ENCODE results near the gene NEDD4L. TPM values are rescaled to one million over a fixed set of nuclear protein-coding genes. Genes with fewer than 3 reads are reported as not detected.
A peak's percentile ranks its signal among the peaks of the same experiment; 100 is the strongest.

NEDD4L gene
- total and polyA plus RNA-seq, 2 donors, result 15.1 to 56.9 TPM

DNA sequence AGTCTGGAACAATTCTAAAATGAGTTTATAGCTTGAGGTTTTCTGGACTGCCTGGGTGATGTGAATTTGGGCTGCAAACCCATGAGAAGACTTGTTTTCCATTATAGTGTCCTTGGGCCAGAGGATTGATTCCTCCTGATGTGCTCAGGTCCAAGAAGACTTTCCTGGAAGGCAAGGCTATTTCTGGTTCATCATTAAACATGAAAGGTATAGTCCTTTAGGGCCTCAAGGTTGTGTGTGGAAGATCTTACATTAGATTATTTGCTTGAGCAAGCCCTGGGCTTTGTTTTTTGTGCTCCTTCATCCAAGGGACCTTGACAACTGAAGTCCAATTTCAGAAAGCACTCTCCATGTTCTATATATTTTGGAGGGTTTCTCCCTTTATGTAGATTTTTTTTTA is 26.8 kb upstream of the NEDD4L start:
- Histone ChIP-seq H3K27ac (ENCODE audit: low read depth) (no peak overlapping the region), H3K36me3 (ENCODE audit: insufficient read depth) (no peaks in the 10 kb centered on the region), H3K4me1 (ENCODE audit: insufficient read depth) (no peaks in the 10 kb centered on the region), H3K4me3 (ENCODE audit: low read depth, low read length) (no peak overlapping the region)
- no peak for DNase-seq (ENCODE audit: extremely low spot score)

DNA sequence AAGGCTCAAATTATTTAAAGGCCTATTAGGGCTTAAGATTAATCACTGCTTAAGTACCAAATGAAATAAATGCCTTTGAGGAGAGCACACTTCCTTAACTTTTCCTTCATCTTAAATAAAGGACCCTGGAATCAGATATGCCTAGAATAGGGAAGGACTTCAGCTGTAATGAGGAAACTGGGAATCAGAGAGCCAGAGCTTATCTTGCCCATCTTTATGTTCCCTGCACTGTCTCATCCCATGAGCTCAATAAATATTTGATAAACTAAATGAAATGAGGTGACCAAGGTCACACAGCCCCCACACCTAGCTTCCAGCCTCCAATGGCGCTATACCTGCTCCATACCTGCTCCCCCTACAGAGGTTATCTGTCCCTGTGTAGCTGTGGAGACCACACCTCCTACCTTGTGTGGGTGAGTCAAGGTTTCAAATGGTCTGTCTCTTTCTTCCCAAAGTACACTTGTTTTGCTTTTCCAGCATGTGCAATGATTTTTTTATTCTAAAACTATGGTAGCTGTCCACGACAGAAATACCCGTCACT is 23.4 kb upstream of the NEDD4L start:
- no peak overlapping the region for H3K27ac ChIP-seq (ENCODE audit: low read depth)
- H3K4me3 ChIP-seq (ENCODE audit: low read depth, low read length), result no peak overlapping the region
- no peaks in the 10 kb centered on the region for H3K4me1 ChIP-seq (ENCODE audit: insufficient read depth)
- WGBS, result 94% methylated on average over 3 of the region's 3 CpGs
- no peak for DNase-seq (ENCODE audit: extremely low spot score)
- no peaks in the 10 kb centered on the region for H3K36me3 ChIP-seq (ENCODE audit: insufficient read depth)

DNA sequence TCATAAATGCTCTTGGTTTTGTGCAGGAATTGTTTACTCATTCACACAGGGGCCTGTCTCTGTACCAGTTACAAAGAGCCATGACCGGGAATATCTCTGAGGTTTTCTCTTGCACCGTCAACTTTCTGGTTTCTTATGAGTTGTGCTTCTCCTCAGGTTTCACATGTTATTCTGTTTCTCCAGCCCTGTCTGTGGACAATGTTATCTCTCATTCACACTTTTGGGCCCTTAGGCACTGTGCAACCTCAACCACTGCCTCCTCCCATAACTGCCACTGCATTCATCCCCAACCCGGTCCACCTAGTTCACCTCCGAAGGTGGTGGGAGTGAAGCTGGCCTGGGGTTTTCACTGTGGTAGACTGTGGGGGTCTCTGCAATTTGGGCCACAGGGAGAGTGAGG is 22.5 kb upstream of the NEDD4L start:
- H3K27ac ChIP-seq (ENCODE audit: low read depth), result no peak overlapping the region
- no peak overlapping the region for H3K4me3 ChIP-seq (ENCODE audit: low read depth, low read length)
- WGBS, result 97% methylated on average over 4 of the region's 4 CpGs
- no peak for DNase-seq (ENCODE audit: extremely low spot score)
- no peaks in the 10 kb centered on the region for H3K36me3 ChIP-seq (ENCODE audit: insufficient read depth)
- H3K4me1 ChIP-seq (ENCODE audit: insufficient read depth), result no peaks in the 10 kb centered on the region

DNA sequence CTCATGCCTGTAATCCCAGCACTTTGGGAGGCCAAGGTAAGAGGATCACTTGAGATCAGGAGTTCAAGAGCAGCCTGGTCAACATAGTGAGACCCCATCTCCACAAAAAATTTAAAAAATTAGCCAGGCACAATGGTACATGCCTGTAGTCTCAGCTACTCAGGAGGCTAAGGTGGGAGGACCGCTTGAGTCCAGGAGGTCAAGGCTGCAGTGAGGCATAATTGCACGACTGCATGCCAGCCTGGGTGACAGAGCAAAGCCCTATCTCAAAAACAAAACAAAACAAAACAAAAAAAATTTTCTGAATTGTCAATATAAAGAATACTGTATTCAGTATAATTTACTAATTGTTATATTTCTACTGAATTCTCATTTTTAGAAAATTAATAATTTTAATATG is 20.9 kb upstream of the NEDD4L start:
- WGBS, result 95% methylated on average over 2 of the region's 2 CpGs
- Histone ChIP-seq H3K27ac (ENCODE audit: low read depth) (no peak overlapping the region), H3K4me1 (ENCODE audit: insufficient read depth) (no peaks in the 10 kb centered on the region), H3K36me3 (ENCODE audit: insufficient read depth) (no peaks in the 10 kb centered on the region), H3K4me3 (ENCODE audit: low read depth, low read length) (no peak overlapping the region)
- no peak for DNase-seq (ENCODE audit: extremely low spot score)

DNA sequence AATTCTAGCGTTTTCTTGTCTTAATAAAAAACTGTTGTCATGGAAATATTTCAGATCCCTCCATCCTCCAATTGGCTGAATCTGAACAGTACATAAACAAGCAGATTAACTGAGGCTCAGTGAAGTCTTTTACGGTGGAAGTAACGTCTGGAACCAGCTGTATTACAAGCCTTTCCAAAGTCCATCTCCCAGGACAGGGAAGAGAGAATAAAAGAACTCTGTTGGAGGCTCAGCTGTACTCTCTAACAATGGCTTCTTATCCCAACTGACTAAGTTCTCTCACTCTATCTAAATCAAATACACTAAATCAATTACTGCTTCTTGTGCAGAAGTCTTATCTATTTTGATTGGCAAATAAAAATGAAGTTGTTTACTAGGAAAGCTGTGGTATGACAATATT is 19.9 kb upstream of the NEDD4L start:
- no peaks in the 10 kb centered on the region for H3K36me3 ChIP-seq (ENCODE audit: insufficient read depth)
- DNase-seq (ENCODE audit: extremely low spot score), result peak; percentile 15
- no peak overlapping the region for H3K4me3 ChIP-seq (ENCODE audit: low read depth, low read length)
- WGBS, result 25% methylated on average over 3 of the region's 3 CpGs
- H3K27ac ChIP-seq (ENCODE audit: low read depth), result no peak overlapping the region
- no peaks in the 10 kb centered on the region for H3K4me1 ChIP-seq (ENCODE audit: insufficient read depth)

DNA sequence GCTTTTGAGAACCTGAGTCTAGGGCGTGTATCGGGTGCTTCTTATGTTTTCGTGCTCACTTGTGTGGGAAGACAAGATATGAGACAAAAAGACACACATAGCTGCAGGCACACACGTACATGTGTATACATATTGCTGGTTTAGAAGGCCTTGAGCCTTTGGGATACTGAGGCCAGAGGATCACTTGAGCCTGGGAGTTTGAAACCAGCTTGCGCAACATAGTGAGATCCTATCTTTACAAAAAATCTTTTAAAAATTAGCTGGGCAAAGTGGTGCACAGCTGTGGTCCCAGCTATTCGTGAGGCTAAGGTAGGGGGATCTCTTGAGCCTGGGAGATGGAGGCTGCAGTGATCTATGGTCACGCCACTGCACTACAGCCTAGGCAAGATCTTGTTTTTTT is 18.8 kb upstream of the NEDD4L start:
- 81% methylated on average over 7 of the region's 7 CpGs for WGBS
- no peak overlapping the region for H3K27ac ChIP-seq (ENCODE audit: low read depth)

DNA sequence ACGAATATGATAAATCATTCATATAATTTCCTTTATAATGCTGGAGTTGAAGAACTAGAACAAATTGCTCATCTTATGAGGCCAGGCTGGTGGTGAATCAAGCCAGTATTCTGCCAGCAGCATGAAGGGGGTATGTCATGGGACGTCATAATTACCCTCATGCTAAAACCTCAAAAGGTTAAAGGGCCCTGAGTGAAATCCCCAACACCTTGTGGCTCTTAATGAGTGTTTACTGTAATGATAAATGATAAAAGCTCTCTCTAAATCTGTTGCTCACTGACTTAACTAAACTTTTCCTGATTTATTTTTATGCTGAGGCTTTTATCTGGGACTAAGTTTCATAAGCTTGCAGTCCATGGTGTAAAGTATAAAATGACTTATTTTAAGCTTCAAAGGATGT is 18.3 kb upstream of the NEDD4L start:
- H3K27ac ChIP-seq (ENCODE audit: low read depth), result no peak overlapping the region
- 53% methylated on average over 2 of the region's 2 CpGs for WGBS
- no peaks in the 10 kb centered on the region for H3K4me1 ChIP-seq (ENCODE audit: insufficient read depth)
- H3K36me3 ChIP-seq (ENCODE audit: insufficient read depth), result no peaks in the 10 kb centered on the region
- DNase-seq (ENCODE audit: extremely low spot score), result no peak
- H3K4me3 ChIP-seq (ENCODE audit: low read depth, low read length), result no peak overlapping the region

More for the DNA sequence above, 18.8 kb upstream of the NEDD4L start:
- Histone ChIP-seq H3K4me1 (ENCODE audit: insufficient read depth) (no peaks in the 10 kb centered on the region), H3K4me3 (ENCODE audit: low read depth, low read length) (no peak overlapping the region), H3K36me3 (ENCODE audit: insufficient read depth) (no peaks in the 10 kb centered on the region)
- DNase-seq (ENCODE audit: extremely low spot score), result no peak

DNA sequence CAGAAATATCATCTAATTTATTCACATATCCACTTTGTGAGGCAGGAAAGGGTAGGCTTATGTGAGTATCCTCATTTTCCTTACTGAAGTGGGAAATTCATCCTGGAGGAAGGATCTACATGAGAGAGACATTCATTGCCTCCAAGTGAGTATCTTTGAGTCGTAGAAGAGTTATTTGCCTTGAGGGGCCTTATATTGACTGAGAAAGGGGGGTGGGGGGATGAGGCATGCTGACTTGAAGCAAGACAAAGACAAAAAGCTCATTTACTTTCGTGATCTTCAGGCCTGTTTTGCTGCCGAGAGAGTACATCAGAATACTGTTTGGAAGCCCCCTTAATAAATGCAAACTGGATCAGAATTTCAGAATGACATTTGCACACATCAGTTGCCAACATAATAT is 17.6 kb upstream of the NEDD4L start:
- DNase-seq (ENCODE audit: extremely low spot score), result no peak
- Histone ChIP-seq H3K4me3 (ENCODE audit: low read depth, low read length) (no peak overlapping the region), H3K36me3 (ENCODE audit: insufficient read depth) (no peaks in the 10 kb centered on the region), H3K4me1 (ENCODE audit: insufficient read depth) (no peaks in the 10 kb centered on the region), H3K27ac (ENCODE audit: low read depth) (no peak overlapping the region)
- WGBS, result 85% methylated on average over 3 of the region's 3 CpGs

DNA sequence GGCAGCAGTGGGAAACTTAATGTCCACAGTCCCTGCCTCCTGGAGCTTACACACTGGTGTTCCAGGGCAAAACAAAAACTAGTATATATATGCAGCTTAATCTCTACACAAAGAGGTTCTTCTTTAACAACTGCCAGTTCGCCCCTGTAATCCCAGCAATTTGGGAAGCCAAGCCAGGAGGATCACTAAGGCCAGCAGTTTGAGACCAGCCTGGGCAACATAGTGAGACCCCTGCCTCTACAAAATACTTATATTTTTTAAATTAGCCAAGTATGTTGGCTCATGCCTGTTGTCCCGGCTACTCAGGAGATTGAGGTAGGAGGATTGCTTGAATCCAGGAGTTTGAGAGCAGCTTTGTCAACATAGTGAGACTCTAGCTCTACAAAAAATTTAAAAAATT is 17.2 kb upstream of the NEDD4L start:
- H3K36me3 ChIP-seq (ENCODE audit: insufficient read depth), result no peaks in the 10 kb centered on the region
- no peak overlapping the region for H3K4me3 ChIP-seq (ENCODE audit: low read depth, low read length)
- H3K27ac ChIP-seq (ENCODE audit: low read depth), result no peak overlapping the region
- WGBS, result 50% methylated on average over 2 of the region's 2 CpGs
- no peaks in the 10 kb centered on the region for H3K4me1 ChIP-seq (ENCODE audit: insufficient read depth)
- no peak for DNase-seq (ENCODE audit: extremely low spot score)

DNA sequence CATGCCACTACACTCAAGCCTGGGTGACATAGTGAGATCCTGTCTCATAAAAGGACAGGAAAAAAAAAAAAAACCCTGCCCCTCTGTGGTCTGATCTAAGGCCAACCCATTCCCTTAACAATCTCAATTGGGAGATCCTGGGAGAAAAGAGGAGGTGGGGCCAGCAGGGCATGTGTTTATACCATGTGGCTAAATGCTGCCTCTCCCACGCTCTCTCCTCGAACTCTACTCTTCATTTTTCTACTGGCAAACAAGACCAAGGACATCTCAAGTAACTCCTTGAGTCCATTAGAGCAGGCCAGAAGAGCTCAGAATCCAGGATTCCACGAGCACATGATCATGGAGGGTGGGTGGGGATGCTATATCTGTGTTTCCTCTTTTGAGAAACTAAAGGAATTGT is 16.7 kb upstream of the NEDD4L start:
- no peaks in the 10 kb centered on the region for H3K4me1 ChIP-seq (ENCODE audit: insufficient read depth)
- no peak for DNase-seq (ENCODE audit: extremely low spot score)
- no peak overlapping the region for H3K4me3 ChIP-seq (ENCODE audit: low read depth, low read length)
- no peak overlapping the region for H3K27ac ChIP-seq (ENCODE audit: low read depth)
- H3K36me3 ChIP-seq (ENCODE audit: insufficient read depth), result no peaks in the 10 kb centered on the region
- 88% methylated on average over 3 of the region's 3 CpGs for WGBS

DNA sequence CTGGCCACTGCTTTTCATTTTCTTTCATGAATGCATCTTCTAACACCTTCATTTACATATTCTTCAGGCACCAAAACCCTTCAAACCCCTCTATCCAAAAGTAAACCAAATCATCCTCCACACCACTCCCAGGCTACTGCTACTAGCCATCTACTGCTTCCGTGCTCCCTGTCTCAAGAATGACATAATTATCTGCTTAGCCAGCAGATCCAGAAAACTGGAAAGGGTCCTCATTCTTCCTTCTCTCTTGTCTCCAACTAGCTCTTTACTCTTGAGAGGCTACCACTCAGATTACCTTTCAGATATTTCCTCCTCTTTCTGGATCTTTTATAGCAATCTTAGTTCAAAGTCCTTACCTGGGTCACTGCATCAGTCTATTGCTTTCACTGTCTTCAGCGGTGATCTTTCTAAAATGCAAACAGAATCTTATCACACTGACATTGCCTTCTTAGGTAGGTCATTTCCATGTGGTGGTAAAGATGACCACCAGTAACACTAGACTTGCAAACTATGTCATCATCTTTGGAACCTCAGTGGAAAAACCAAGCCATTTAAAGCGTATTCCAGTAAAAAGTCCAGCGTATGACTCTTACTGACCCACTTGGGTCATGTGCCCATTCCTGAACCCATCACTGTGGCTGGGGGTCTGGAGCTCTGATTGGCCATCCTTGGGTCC is 15.8 kb upstream of the NEDD4L start:
- Histone ChIP-seq H3K36me3 (ENCODE audit: insufficient read depth) (no peaks in the 10 kb centered on the region), H3K4me1 (ENCODE audit: insufficient read depth) (no peaks in the 10 kb centered on the region), H3K27ac (ENCODE audit: low read depth) (no peak overlapping the region), H3K4me3 (ENCODE audit: low read depth, low read length) (no peak overlapping the region)
- DNase-seq (ENCODE audit: extremely low spot score), result no peak
- WGBS, result 85% methylated on average over 4 of the region's 4 CpGs

DNA sequence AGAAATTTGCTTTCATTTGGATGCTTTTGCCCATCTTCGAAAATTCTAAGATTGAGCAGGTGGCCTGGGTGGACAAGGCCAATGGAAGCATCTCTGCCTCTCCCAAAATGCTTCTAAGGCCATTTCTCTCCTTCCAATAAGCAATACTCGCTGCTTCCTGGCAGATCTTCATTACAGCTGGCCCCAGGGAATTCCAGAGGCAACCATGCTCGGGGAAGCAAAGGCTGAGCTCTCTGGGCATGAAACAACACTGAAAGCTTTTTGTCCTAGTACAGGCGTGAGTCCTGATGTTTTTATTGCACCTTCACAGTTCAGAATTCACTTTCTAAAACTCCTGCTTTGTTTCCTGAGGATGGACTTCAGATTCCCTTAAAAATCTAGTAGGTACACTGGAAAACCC is 11.8 kb upstream of the NEDD4L start:
- no peak overlapping the region for H3K27ac ChIP-seq (ENCODE audit: low read depth)
- DNase-seq (ENCODE audit: extremely low spot score), result no peak
- H3K36me3 ChIP-seq (ENCODE audit: insufficient read depth), result no peaks in the 10 kb centered on the region
- H3K4me3 ChIP-seq (ENCODE audit: low read depth, low read length), result no peak overlapping the region
- WGBS, result 79% methylated on average over 4 of the region's 4 CpGs
- no peaks in the 10 kb centered on the region for H3K4me1 ChIP-seq (ENCODE audit: insufficient read depth)

DNA sequence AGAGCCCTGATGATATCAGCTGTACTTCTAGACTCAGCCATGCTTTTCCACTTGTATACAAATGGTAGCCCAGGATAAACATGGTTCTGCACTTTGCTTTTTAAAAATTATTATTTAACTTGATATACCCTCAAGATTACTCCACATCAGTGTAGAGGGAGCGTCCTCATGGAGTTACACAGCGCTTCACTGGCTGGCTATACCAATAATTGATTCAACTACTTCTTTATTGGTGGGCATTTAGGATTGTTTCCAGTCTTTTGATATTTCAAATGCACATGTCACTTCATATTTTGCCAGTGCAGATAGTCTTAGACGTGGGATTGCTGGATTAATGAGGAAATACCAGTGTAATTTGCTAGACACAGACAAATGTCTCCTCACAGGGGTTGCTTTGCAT is 10.8 kb upstream of the NEDD4L start:
- Histone ChIP-seq H3K4me3 (ENCODE audit: low read depth, low read length) (no peak overlapping the region), H3K27ac (ENCODE audit: low read depth) (no peak overlapping the region), H3K4me1 (ENCODE audit: insufficient read depth) (no peaks in the 10 kb centered on the region), H3K36me3 (ENCODE audit: insufficient read depth) (no peaks in the 10 kb centered on the region)
- 88% methylated on average over 3 of the region's 3 CpGs for WGBS
- no peak for DNase-seq (ENCODE audit: extremely low spot score)

DNA sequence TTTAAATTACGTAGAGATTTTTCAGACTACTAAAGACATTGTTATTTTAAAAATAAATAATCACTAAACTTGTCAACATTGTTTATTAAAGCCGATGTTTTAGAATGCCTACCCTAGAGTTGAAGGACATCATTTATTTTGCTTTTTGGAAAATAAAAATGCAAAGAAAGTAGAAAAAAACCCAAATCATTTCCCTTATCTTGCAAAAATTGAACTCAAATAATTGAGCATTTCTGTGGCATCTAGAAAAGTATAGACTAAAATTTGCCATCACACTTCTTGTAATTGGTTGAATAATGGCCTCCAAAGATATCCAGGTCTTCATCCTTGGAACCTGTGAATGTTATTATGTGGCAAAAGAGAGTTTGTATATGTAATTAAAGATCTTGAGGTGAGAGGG is 9.7 kb upstream of the NEDD4L start:
- WGBS, result 54% methylated on average over 2 of the region's 2 CpGs
- H3K27ac ChIP-seq (ENCODE audit: low read depth), result no peak overlapping the region
- H3K36me3 ChIP-seq (ENCODE audit: insufficient read depth), result no peaks in the 10 kb centered on the region
- no peak overlapping the region for H3K4me3 ChIP-seq (ENCODE audit: low read depth, low read length)
- DNase-seq (ENCODE audit: extremely low spot score), result no peak
- no peaks in the 10 kb centered on the region for H3K4me1 ChIP-seq (ENCODE audit: insufficient read depth)

DNA sequence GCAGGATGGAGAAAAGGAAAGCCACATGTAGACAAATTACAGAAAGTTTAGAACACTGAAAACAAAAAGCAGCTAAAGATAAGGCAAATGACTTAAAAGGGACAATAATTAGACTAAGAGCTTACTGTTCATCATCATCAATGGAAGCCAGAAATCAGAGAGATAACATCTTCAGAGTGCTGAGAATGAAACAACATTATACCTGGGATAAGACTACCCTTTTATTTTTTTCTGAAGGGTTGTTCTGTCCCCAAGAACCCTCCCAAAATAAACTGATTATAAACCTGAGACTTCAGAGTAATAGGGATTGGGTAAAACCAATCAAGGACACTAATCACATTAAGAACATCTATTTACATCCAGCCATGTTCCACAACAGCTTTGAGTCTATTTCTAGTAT is 6.9 kb upstream of the NEDD4L start:
- DNase-seq (ENCODE audit: extremely low spot score), result no peak
- Histone ChIP-seq H3K4me1 (ENCODE audit: insufficient read depth) (no peaks in the 10 kb centered on the region), H3K4me3 (ENCODE audit: low read depth, low read length) (no peak overlapping the region), H3K36me3 (ENCODE audit: insufficient read depth) (no peaks in the 10 kb centered on the region), H3K27ac (ENCODE audit: low read depth) (no peak overlapping the region)
